Endothelial cell of umbilical vein (primary cell): ENCODE results near the gene SLC22A23. TPM values are rescaled to one million over a fixed set of nuclear protein-coding genes. Genes with fewer than 3 reads are reported as not detected.

Experiments
- BruUV-seq: library from RNA; stranded (reverse); fragments of 400-500 nt; replicated peaks from 2 replicates; lab custom pipeline; 2021; lab: Mats Ljungman, UMichigan
- CTCF ChIA-PET: fragments of 300-600, 350-600 bp; sonication (Branson Sonifier 250); formaldehyde crosslinking; loops from one replicate; lab custom pipeline; 2021; ENCODE audit warnings: antibody characterized with exemption, inconsistent platforms; lab: Charles Lee
- POLR2A ChIA-PET: fragments of 300-600, 350-600 bp; sonication (Branson Sonifier 250); formaldehyde crosslinking; loops from one replicate; lab custom pipeline; 2021; ENCODE audit warnings: antibody characterized with exemption, inconsistent platforms; lab: Charles Lee
- DNase-seq: peaks from one replicate; pipeline ENCODE4 v3.0.0-alpha.2; 2011; ENCODE audit warnings: low read depth, low spot score
- FAIRE-seq: peaks from 2 replicates; lab custom pipeline; 2011; peaks lifted over from hg19 to GRCh38; lab: Jason Lieb, UNC
- H2AFZ ChIP-seq: 2 replicates; pipeline ENCODE4 v1.6.0; 2012; ENCODE audit warnings: low read depth, low read length, control low read depth, inconsistent platforms
- H3K27ac ChIP-seq: 2 replicates; pipeline ENCODE4 v1.5.1; 2011; ENCODE audit warnings: low read depth, mild to moderate bottlenecking, control low read depth, low read length, moderate library complexity; ENCODE audit not compliant: insufficient read depth
- H3K27me3 ChIP-seq, 2 experiments: 2 replicates each; pipeline versions ENCODE4 v1.6.0 to v1.6.1; 2011; ENCODE audit warnings: low read length in 2 of 2, mixed read lengths in 1 of 2; ENCODE audit not compliant: control insufficient read depth in 2 of 2, insufficient read depth in 2 of 2
- H3K36me3 ChIP-seq, 2 experiments: 2 replicates in 1 of 2; 3 replicates in 1 of 2; pipeline ENCODE4 v1.5.1; 2011; ENCODE audit warnings: low read length in 2 of 2, mild to moderate bottlenecking in 1 of 2, moderate library complexity in 1 of 2; ENCODE audit not compliant: control insufficient read depth in 2 of 2, insufficient read depth in 2 of 2; ENCODE audit errors: extremely low read depth in 1 of 2
- H3K4me1 ChIP-seq: 3 replicates; pipeline ENCODE4 v1.5.1; 2011; ENCODE audit warnings: mild to moderate bottlenecking, low read length; ENCODE audit not compliant: control insufficient read depth, insufficient read depth; ENCODE audit errors: extremely low read depth
- H3K4me2 ChIP-seq: 2 replicates; pipeline ENCODE4 v1.6.1; 2011; ENCODE audit warnings: low read length, control low read depth, mixed read lengths; ENCODE audit not compliant: insufficient read depth
- H3K4me3 ChIP-seq, 3 experiments: fragments of 200-600 bp in 1 of 3; sonication (generic), shearing (Covaris generic) in 1 of 3; replicated peaks in 1 of 3; 2 replicates each; pipeline ENCODE4 v1.5.1; 2011 to 2016; ENCODE audit warnings: control low read depth in 3 of 3, low read length in 3 of 3, mild to moderate bottlenecking in 2 of 3, inconsistent platforms in 1 of 3, low read depth in 1 of 3, moderate library complexity in 1 of 3; ENCODE audit not compliant: insufficient read depth in 1 of 3
- H3K79me2 ChIP-seq: 2 replicates; pipeline ENCODE4 v1.6.0; 2012; ENCODE audit warnings: low read length, inconsistent platforms; ENCODE audit not compliant: control insufficient read depth, insufficient read depth
- H3K9ac ChIP-seq: replicated peaks from 2 replicates; pipeline ENCODE3; 2011; ENCODE audit warnings: low read length, control low read depth; ENCODE audit not compliant: insufficient read depth; ENCODE audit errors: extremely low read depth
- H3K9me1 ChIP-seq: replicated peaks from 3 replicates; pipeline ENCODE4 v1.6.0; 2011; ENCODE audit warnings: mild to moderate bottlenecking, low read length; ENCODE audit not compliant: control insufficient read depth, insufficient read depth; ENCODE audit errors: extremely low read depth
- H3K9me3 ChIP-seq: replicated peaks from 2 replicates; pipeline ENCODE4 v1.5.1; 2012; ENCODE audit warnings: low read length, inconsistent platforms; ENCODE audit not compliant: control insufficient read depth, insufficient read depth
- H4K20me1 ChIP-seq: replicated peaks from 2 replicates; pipeline ENCODE3; 2011; ENCODE audit warnings: mild to moderate bottlenecking, low read length; ENCODE audit not compliant: control insufficient read depth, insufficient read depth; ENCODE audit errors: extremely low read depth
- EZH2 ChIP-seq: IDR thresholded peaks from 2 replicates; pipeline ENCODE4 v1.6.1; 2012; ENCODE audit warnings: borderline replicate concordance, low read depth, mild to moderate bottlenecking, moderate library complexity, low read length, inconsistent platforms; ENCODE audit not compliant: severe bottlenecking
- FOS ChIP-seq: IDR thresholded peaks from 2 replicates; pipeline ENCODE4 v1.6.1; 2011; ENCODE audit warnings: mild to moderate bottlenecking, low read length, moderate library complexity, borderline replicate concordance; ENCODE audit not compliant: insufficient read depth
- GATA2 ChIP-seq: IDR thresholded peaks from 2 replicates; pipeline ENCODE4 v1.7.0; 2011; ENCODE audit warnings: low read depth, mild to moderate bottlenecking, moderate library complexity, mixed read lengths, low read length; ENCODE audit not compliant: insufficient read length, insufficient read depth
- JUN ChIP-seq: IDR thresholded peaks from 2 replicates; pipeline ENCODE4 v1.6.1; 2011; ENCODE audit warnings: borderline replicate concordance, low read depth; ENCODE audit not compliant: insufficient read length, insufficient read depth
- MYC ChIP-seq: IDR thresholded peaks from one replicate; pipeline ENCODE4 v1.6.1; 2011; ENCODE audit warnings: mild to moderate bottlenecking, low read depth, low read length
- POLR2A ChIP-seq: IDR thresholded peaks from 2 replicates; pipeline ENCODE4 v1.6.1; 2012; ENCODE audit warnings: low read depth, mild to moderate bottlenecking, control low read depth, low read length
- POLR2AphosphoS5 ChIP-seq: IDR thresholded peaks from 2 replicates; pipeline ENCODE4 v1.6.1; 2012; ENCODE audit warnings: low read depth, mild to moderate bottlenecking, control low read depth, low read length, moderate library complexity; ENCODE audit not compliant: insufficient read depth
- dilution Hi-C: fragments of 300-500 bp; cut with MboI; formaldehyde crosslinking; loops from one replicate; pipeline ENCODE4 v1.15.0; 2019; ENCODE audit warnings: low sequenced_read_pairs; ENCODE audit not compliant: extremely low pct_ligation_motif_present
- intact Hi-C: fragments of 100-400 bp; cut with micrococcal nuclease; formaldehyde crosslinking; loops from one replicate; pipeline ENCODE4 v1.10.0; 2022
- polyA plus RNA-seq, 4 experiments: library from polyadenylated mRNA; depleted of rRNA in 3 of 4; stranded (reverse) in 3 of 4; unstranded in 1 of 4; fragments of >200 nt; gene quantifications; 2 replicates each; pipeline versions ENCODE4 v1.2.1 to v1.2.3, GENCODE V29; 2011 to 2012; ENCODE audit warnings: missing spikeins in 1 of 4
- total RNA-seq: library from RNA; stranded (reverse); gene quantifications from 2 replicates; pipeline ENCODE4 v1.2.3, GENCODE V29; 2021
- TF ChIP-seq, protein P1 (sequence below): IDR thresholded peaks from 2 replicates; pipeline ENCODE4 v1.6.1; 2011; ENCODE audit not compliant: insufficient read depth, insufficient read length
- TF ChIP-seq, protein P2 (sequence below), 2 donors: IDR thresholded peaks; 1 replicate in 1 of 2; 2 replicates in 1 of 2; pipeline ENCODE4 v1.5.1; 2011; ENCODE audit warnings: low read length in 2 of 2, mild to moderate bottlenecking in 2 of 2, moderate library complexity in 2 of 2, control low read depth in 1 of 2, inconsistent platforms in 1 of 2, low read depth in 1 of 2; ENCODE audit not compliant: insufficient read depth in 1 of 2; ENCODE audit errors: extremely low read depth in 1 of 2

The SLC22A23 gene
- total and polyA plus RNA-seq, 2 donors (not counting 3 experiments of a cell fraction or from before 2014, with no cell fraction given) = 4.2 to 14.3 TPM

DNA sequence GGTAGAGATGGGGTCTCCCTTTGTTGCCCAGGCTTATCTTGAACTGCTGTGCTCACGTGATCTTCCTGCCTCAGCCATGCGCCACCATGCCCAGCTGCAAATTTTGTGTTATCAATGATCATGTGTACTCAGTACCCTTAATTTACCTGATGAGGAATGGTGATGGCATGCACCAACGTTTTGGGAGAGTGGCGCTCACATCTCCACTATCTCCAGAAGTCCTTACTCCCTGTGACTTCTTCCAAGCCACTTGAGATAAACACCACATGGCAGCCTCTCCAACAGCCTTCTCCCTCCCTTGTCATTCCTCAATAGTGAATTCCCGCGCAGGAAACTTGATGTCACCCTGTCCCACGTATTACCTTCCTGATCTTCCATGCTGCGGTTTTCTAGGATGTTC is 140.0 kb downstream of the SLC22A23 start:
- no TSS peak for BruUV-seq
- ChIA-PET CTCF (interaction anchor here (1.7 kb wide), 1 partner anchor 20 kb away, joined by 4 read pairs; no protein-coding TSS in a partner anchor), POLR2A (no interaction called here)
- no peak overlapping the region for H3K9ac ChIP-seq
- H3K27me3 ChIP-seq = no peaks in the 10 kb centered on the region
- H3K36me3 ChIP-seq = no peaks in the 10 kb centered on the region
- no peak overlapping the region for H2AFZ ChIP-seq
- H3K9me1 ChIP-seq = no peaks in the 10 kb centered on the region
- H3K27ac ChIP-seq = no peak overlapping the region
- DNase-seq (no peak), FAIRE-seq (no peak)
- H3K4me1 ChIP-seq = no peaks in the 10 kb centered on the region
- no peaks in the 10 kb centered on the region for H3K9me3 ChIP-seq
- dilution Hi-C loops = no loop called here
- no peak overlapping the region for H3K4me3 ChIP-seq
- no peaks in the 10 kb centered on the region for H3K79me2 ChIP-seq
- H4K20me1 ChIP-seq = no peaks in the 10 kb centered on the region
- TF ChIP-seq MYC (no peak), GATA2 (no peak), POLR2AphosphoS5 (no peak), EZH2 (no peak), JUN (no peak), FOS (no peak), POLR2A (no peak)
- TF ChIP-seq, protein P1, sequence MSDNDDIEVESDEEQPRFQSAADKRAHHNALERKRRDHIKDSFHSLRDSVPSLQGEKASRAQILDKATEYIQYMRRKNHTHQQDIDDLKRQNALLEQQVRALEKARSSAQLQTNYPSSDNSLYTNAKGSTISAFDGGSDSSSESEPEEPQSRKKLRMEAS = no peak
- TF ChIP-seq, protein P2, sequence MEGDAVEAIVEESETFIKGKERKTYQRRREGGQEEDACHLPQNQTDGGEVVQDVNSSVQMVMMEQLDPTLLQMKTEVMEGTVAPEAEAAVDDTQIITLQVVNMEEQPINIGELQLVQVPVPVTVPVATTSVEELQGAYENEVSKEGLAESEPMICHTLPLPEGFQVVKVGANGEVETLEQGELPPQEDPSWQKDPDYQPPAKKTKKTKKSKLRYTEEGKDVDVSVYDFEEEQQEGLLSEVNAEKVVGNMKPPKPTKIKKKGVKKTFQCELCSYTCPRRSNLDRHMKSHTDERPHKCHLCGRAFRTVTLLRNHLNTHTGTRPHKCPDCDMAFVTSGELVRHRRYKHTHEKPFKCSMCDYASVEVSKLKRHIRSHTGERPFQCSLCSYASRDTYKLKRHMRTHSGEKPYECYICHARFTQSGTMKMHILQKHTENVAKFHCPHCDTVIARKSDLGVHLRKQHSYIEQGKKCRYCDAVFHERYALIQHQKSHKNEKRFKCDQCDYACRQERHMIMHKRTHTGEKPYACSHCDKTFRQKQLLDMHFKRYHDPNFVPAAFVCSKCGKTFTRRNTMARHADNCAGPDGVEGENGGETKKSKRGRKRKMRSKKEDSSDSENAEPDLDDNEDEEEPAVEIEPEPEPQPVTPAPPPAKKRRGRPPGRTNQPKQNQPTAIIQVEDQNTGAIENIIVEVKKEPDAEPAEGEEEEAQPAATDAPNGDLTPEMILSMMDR (IDR thresholded peaks at IDR 0.05; ENCODE audit: extremely low read depth in 1 of 2, insufficient read depth in 1 of 2, low read depth in 1 of 2, low read length in 2 of 2) = no peak
- no peak overlapping the region for H3K4me2 ChIP-seq
- intact Hi-C loops = no loop called here
